Endothelial cell of umbilical vein (primary cell): ENCODE measurements around the gene OR6X1. TPM values are rescaled to one million over a fixed set of nuclear protein-coding genes. Genes with fewer than 3 reads are reported as not detected.

Experiments used
- BruUV-seq: library from RNA; stranded (reverse); fragments of 400-500 nt; replicated peaks from 2 replicates; lab custom pipeline; 2021; lab: Mats Ljungman, UMichigan
- CTCF ChIA-PET: fragments of 300-600, 350-600 bp; sonication (Branson Sonifier 250); formaldehyde crosslinking; loops from one replicate; lab custom pipeline; 2021; ENCODE audit warnings: antibody characterized with exemption, inconsistent platforms; lab: Charles Lee
- POLR2A ChIA-PET: fragments of 300-600, 350-600 bp; sonication (Branson Sonifier 250); formaldehyde crosslinking; loops from one replicate; lab custom pipeline; 2021; ENCODE audit warnings: antibody characterized with exemption, inconsistent platforms; lab: Charles Lee
- DNase-seq: peaks from one replicate; pipeline ENCODE4 v3.0.0-alpha.2; 2011; ENCODE audit warnings: low read depth, low spot score
- FAIRE-seq: peaks from 2 replicates; lab custom pipeline; 2011; peaks lifted over from hg19 to GRCh38; lab: Jason Lieb, UNC
- H2AFZ ChIP-seq: 2 replicates; pipeline ENCODE4 v1.6.0; 2012; ENCODE audit warnings: low read depth, low read length, control low read depth, inconsistent platforms
- H3K27ac ChIP-seq: 2 replicates; pipeline ENCODE4 v1.5.1; 2011; ENCODE audit warnings: low read depth, mild to moderate bottlenecking, control low read depth, low read length, moderate library complexity; ENCODE audit not compliant: insufficient read depth
- H3K27me3 ChIP-seq, 2 experiments: 2 replicates each; pipeline versions ENCODE4 v1.6.0 to v1.6.1; 2011; ENCODE audit warnings: low read length in 2 of 2, mixed read lengths in 1 of 2; ENCODE audit not compliant: control insufficient read depth in 2 of 2, insufficient read depth in 2 of 2
- H3K36me3 ChIP-seq, 2 experiments: 2 replicates in 1 of 2; 3 replicates in 1 of 2; pipeline ENCODE4 v1.5.1; 2011; ENCODE audit warnings: low read length in 2 of 2, mild to moderate bottlenecking in 1 of 2, moderate library complexity in 1 of 2; ENCODE audit not compliant: control insufficient read depth in 2 of 2, insufficient read depth in 2 of 2; ENCODE audit errors: extremely low read depth in 1 of 2
- H3K4me1 ChIP-seq: 3 replicates; pipeline ENCODE4 v1.5.1; 2011; ENCODE audit warnings: mild to moderate bottlenecking, low read length; ENCODE audit not compliant: control insufficient read depth, insufficient read depth; ENCODE audit errors: extremely low read depth
- H3K4me2 ChIP-seq: 2 replicates; pipeline ENCODE4 v1.6.1; 2011; ENCODE audit warnings: low read length, control low read depth, mixed read lengths; ENCODE audit not compliant: insufficient read depth
- H3K4me3 ChIP-seq, 3 experiments: fragments of 200-600 bp in 1 of 3; sonication (generic), shearing (Covaris generic) in 1 of 3; replicated peaks in 1 of 3; 2 replicates each; pipeline ENCODE4 v1.5.1; 2011 to 2016; ENCODE audit warnings: control low read depth in 3 of 3, low read length in 3 of 3, mild to moderate bottlenecking in 2 of 3, inconsistent platforms in 1 of 3, low read depth in 1 of 3, moderate library complexity in 1 of 3; ENCODE audit not compliant: insufficient read depth in 1 of 3
- H3K79me2 ChIP-seq: 2 replicates; pipeline ENCODE4 v1.6.0; 2012; ENCODE audit warnings: low read length, inconsistent platforms; ENCODE audit not compliant: control insufficient read depth, insufficient read depth
- H3K9ac ChIP-seq: replicated peaks from 2 replicates; pipeline ENCODE3; 2011; ENCODE audit warnings: low read length, control low read depth; ENCODE audit not compliant: insufficient read depth; ENCODE audit errors: extremely low read depth
- H3K9me1 ChIP-seq: replicated peaks from 3 replicates; pipeline ENCODE4 v1.6.0; 2011; ENCODE audit warnings: mild to moderate bottlenecking, low read length; ENCODE audit not compliant: control insufficient read depth, insufficient read depth; ENCODE audit errors: extremely low read depth
- H3K9me3 ChIP-seq: replicated peaks from 2 replicates; pipeline ENCODE4 v1.5.1; 2012; ENCODE audit warnings: low read length, inconsistent platforms; ENCODE audit not compliant: control insufficient read depth, insufficient read depth
- H4K20me1 ChIP-seq: replicated peaks from 2 replicates; pipeline ENCODE3; 2011; ENCODE audit warnings: mild to moderate bottlenecking, low read length; ENCODE audit not compliant: control insufficient read depth, insufficient read depth; ENCODE audit errors: extremely low read depth
- EZH2 ChIP-seq: IDR thresholded peaks from 2 replicates; pipeline ENCODE4 v1.6.1; 2012; ENCODE audit warnings: borderline replicate concordance, low read depth, mild to moderate bottlenecking, moderate library complexity, low read length, inconsistent platforms; ENCODE audit not compliant: severe bottlenecking
- FOS ChIP-seq: IDR thresholded peaks from 2 replicates; pipeline ENCODE4 v1.6.1; 2011; ENCODE audit warnings: mild to moderate bottlenecking, low read length, moderate library complexity, borderline replicate concordance; ENCODE audit not compliant: insufficient read depth
- GATA2 ChIP-seq: IDR thresholded peaks from 2 replicates; pipeline ENCODE4 v1.7.0; 2011; ENCODE audit warnings: low read depth, mild to moderate bottlenecking, moderate library complexity, mixed read lengths, low read length; ENCODE audit not compliant: insufficient read length, insufficient read depth
- JUN ChIP-seq: IDR thresholded peaks from 2 replicates; pipeline ENCODE4 v1.6.1; 2011; ENCODE audit warnings: borderline replicate concordance, low read depth; ENCODE audit not compliant: insufficient read length, insufficient read depth
- MYC ChIP-seq: IDR thresholded peaks from one replicate; pipeline ENCODE4 v1.6.1; 2011; ENCODE audit warnings: mild to moderate bottlenecking, low read depth, low read length
- POLR2A ChIP-seq: IDR thresholded peaks from 2 replicates; pipeline ENCODE4 v1.6.1; 2012; ENCODE audit warnings: low read depth, mild to moderate bottlenecking, control low read depth, low read length
- POLR2AphosphoS5 ChIP-seq: IDR thresholded peaks from 2 replicates; pipeline ENCODE4 v1.6.1; 2012; ENCODE audit warnings: low read depth, mild to moderate bottlenecking, control low read depth, low read length, moderate library complexity; ENCODE audit not compliant: insufficient read depth
- dilution Hi-C: fragments of 300-500 bp; cut with MboI; formaldehyde crosslinking; loops from one replicate; pipeline ENCODE4 v1.15.0; 2019; ENCODE audit warnings: low sequenced_read_pairs; ENCODE audit not compliant: extremely low pct_ligation_motif_present
- intact Hi-C: fragments of 100-400 bp; cut with micrococcal nuclease; formaldehyde crosslinking; loops from one replicate; pipeline ENCODE4 v1.10.0; 2022
- polyA plus RNA-seq, 4 experiments: library from polyadenylated mRNA; depleted of rRNA in 3 of 4; stranded (reverse) in 3 of 4; unstranded in 1 of 4; fragments of >200 nt; gene quantifications; 2 replicates each; pipeline versions ENCODE4 v1.2.1 to v1.2.3, GENCODE V29; 2011 to 2012; ENCODE audit warnings: missing spikeins in 1 of 4
- total RNA-seq: library from RNA; stranded (reverse); gene quantifications from 2 replicates; pipeline ENCODE4 v1.2.3, GENCODE V29; 2021
- TF ChIP-seq, protein P1 (sequence below), 2 donors: IDR thresholded peaks; 1 replicate in 1 of 2; 2 replicates in 1 of 2; pipeline ENCODE4 v1.5.1; 2011; ENCODE audit warnings: low read length in 2 of 2, mild to moderate bottlenecking in 2 of 2, moderate library complexity in 2 of 2, control low read depth in 1 of 2, inconsistent platforms in 1 of 2, low read depth in 1 of 2; ENCODE audit not compliant: insufficient read depth in 1 of 2; ENCODE audit errors: extremely low read depth in 1 of 2
- TF ChIP-seq, protein P2 (sequence below): IDR thresholded peaks from 2 replicates; pipeline ENCODE4 v1.6.1; 2011; ENCODE audit not compliant: insufficient read depth, insufficient read length

OR6X1 gene
- total and polyA plus RNA-seq, 2 donors (not counting 3 experiments of a cell fraction or from before 2014, with no cell fraction given) = not detected

DNA sequence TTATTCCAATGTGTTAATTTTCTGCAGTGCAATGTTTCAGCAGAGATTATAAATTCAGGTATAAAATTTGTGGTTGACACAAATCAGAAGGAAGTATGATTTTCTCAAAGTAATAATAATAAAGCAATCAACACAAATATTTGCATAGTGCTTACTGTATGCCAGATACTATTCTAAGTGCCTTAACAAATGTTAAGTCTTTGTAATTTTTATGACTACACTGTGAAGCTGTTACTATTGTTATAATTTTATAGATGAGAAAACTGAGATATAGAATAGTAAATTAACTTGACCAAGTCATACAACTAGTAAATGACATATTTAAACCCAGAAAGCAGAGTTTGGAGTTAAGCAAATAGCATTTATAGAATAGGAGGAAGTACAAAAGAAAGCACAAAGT, 16.4 kb upstream of the OR6X1 start:
- Histone ChIP-seq H3K79me2 (no peaks in the 10 kb centered on the region), H3K27ac (no peak overlapping the region), H3K4me2 (no peak overlapping the region), H3K9ac (no peak overlapping the region), H3K9me3 (no peaks in the 10 kb centered on the region), H3K27me3 (no peaks in the 10 kb centered on the region), H2AFZ (no peak overlapping the region), H4K20me1 (no peaks in the 10 kb centered on the region), H3K4me3 (no peak overlapping the region), H3K4me1 (no peaks in the 10 kb centered on the region), H3K9me1 (no peaks in the 10 kb centered on the region), H3K36me3 (no peaks in the 10 kb centered on the region)
- CTCF ChIA-PET = no interaction called here
- FAIRE-seq (no peak), DNase-seq (no peak)
- POLR2A ChIA-PET = no interaction called here
- dilution Hi-C loops (no loop called here), intact Hi-C loops (no loop called here)
- TF ChIP-seq MYC = no peak
- no peak for TF ChIP-seq JUN
- TF ChIP-seq, protein P1, sequence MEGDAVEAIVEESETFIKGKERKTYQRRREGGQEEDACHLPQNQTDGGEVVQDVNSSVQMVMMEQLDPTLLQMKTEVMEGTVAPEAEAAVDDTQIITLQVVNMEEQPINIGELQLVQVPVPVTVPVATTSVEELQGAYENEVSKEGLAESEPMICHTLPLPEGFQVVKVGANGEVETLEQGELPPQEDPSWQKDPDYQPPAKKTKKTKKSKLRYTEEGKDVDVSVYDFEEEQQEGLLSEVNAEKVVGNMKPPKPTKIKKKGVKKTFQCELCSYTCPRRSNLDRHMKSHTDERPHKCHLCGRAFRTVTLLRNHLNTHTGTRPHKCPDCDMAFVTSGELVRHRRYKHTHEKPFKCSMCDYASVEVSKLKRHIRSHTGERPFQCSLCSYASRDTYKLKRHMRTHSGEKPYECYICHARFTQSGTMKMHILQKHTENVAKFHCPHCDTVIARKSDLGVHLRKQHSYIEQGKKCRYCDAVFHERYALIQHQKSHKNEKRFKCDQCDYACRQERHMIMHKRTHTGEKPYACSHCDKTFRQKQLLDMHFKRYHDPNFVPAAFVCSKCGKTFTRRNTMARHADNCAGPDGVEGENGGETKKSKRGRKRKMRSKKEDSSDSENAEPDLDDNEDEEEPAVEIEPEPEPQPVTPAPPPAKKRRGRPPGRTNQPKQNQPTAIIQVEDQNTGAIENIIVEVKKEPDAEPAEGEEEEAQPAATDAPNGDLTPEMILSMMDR (IDR thresholded peaks at IDR 0.05; ENCODE audit: extremely low read depth in 1 of 2, insufficient read depth in 1 of 2, low read depth in 1 of 2, low read length in 2 of 2) = no peak
- TF ChIP-seq FOS = no peak
- TF ChIP-seq GATA2 = no peak
- TF ChIP-seq POLR2AphosphoS5 = no peak
- TF ChIP-seq, protein P2, sequence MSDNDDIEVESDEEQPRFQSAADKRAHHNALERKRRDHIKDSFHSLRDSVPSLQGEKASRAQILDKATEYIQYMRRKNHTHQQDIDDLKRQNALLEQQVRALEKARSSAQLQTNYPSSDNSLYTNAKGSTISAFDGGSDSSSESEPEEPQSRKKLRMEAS = no peak
- TF ChIP-seq POLR2A = no peak
- TF ChIP-seq EZH2 = no peak
- BruUV-seq = no TSS peak
